Neuronal stem cell (in vitro differentiated cells): ENCODE data around the gene NMU.
"Not testable (repeated sequence)": the region's sequence is repeated elsewhere in the genome, so short reads cannot be mapped to it uniquely, and the experiment has no call there.

Experiments
- DNase-seq: peaks from one replicate; pipeline ENCODE4 v3.0.0-alpha.2; 2013; ENCODE audit warnings: low spot score
- H2AFZ ChIP-seq: one replicate; pipeline ENCODE4 v1.6.1; 2013; ENCODE audit warnings: mild to moderate bottlenecking, low read length, inconsistent platforms
- H2AK5ac ChIP-seq: 2 replicates; pipeline ENCODE4 v1.6.1; 2013; ENCODE audit warnings: low read depth, mild to moderate bottlenecking, inconsistent platforms, low read length, moderate library complexity, mixed read lengths
- H2BK120ac ChIP-seq: 2 replicates; pipeline ENCODE4 v1.6.1; 2013; ENCODE audit warnings: low read depth, mild to moderate bottlenecking, inconsistent platforms, low read length, moderate library complexity, mixed read lengths
- H2BK12ac ChIP-seq: one replicate; pipeline ENCODE4 v1.6.1; 2013; ENCODE audit warnings: low read length, inconsistent platforms
- H2BK15ac ChIP-seq: 2 replicates; pipeline ENCODE4 v1.6.1; 2013; ENCODE audit warnings: mild to moderate bottlenecking, low read length, inconsistent platforms, mixed read lengths
- H2BK5ac ChIP-seq: one replicate; pipeline ENCODE4 v1.6.1; 2013; ENCODE audit warnings: inconsistent platforms, mild to moderate bottlenecking, low read length, moderate library complexity
- H3K14ac ChIP-seq: one replicate; pipeline ENCODE4 v1.6.1; 2013; ENCODE audit warnings: low read length, inconsistent platforms
- H3K18ac ChIP-seq: 2 replicates; pipeline ENCODE4 v1.6.1; 2013; ENCODE audit warnings: low read length, inconsistent platforms
- H3K23ac ChIP-seq: 2 replicates; pipeline ENCODE4 v1.6.1; 2013; ENCODE audit warnings: low read depth, mild to moderate bottlenecking, mixed read lengths, low read length, inconsistent platforms; ENCODE audit not compliant: poor library complexity
- H3K27ac ChIP-seq: replicated peaks from 3 replicates; pipeline ENCODE4 v1.5.1; 2013; ENCODE audit warnings: low read length, inconsistent platforms
- H3K27me3 ChIP-seq, 3 experiments: 2 replicates each; pipeline ENCODE4 v1.6.1; 2013; ENCODE audit warnings: low read length in 3 of 3, mild to moderate bottlenecking in 2 of 3, inconsistent platforms in 1 of 3, low read depth in 1 of 3, mixed read lengths in 1 of 3, moderate library complexity in 1 of 3; ENCODE audit not compliant: control insufficient read depth in 3 of 3, insufficient read depth in 3 of 3
- H3K36me3 ChIP-seq, 2 donors: replicated peaks in 1 of 2; 2 replicates each; pipeline ENCODE4 v1.6.1; 2013; ENCODE audit warnings: low read length in 2 of 2; ENCODE audit not compliant: control insufficient read depth in 2 of 2, insufficient read depth in 2 of 2
- H3K4ac ChIP-seq: 2 replicates; pipeline ENCODE4 v1.6.1; 2013; ENCODE audit warnings: inconsistent platforms, mild to moderate bottlenecking, low read length, moderate library complexity
- H3K4me1 ChIP-seq, 2 donors: 1 replicate in 1 of 2; 2 replicates in 1 of 2; pipeline ENCODE4 v1.6.1; 2013; ENCODE audit warnings: low read length in 2 of 2, low read depth in 1 of 2; ENCODE audit not compliant: control insufficient read depth in 2 of 2, insufficient read depth in 1 of 2
- H3K4me2 ChIP-seq: one replicate; pipeline ENCODE4 v1.6.1; 2013; ENCODE audit warnings: mild to moderate bottlenecking, low read length, inconsistent platforms; ENCODE audit not compliant: insufficient read depth, poor library complexity, severe bottlenecking
- H3K4me3 ChIP-seq, 2 donors: 2 replicates each; pipeline ENCODE4 v1.5.1; 2013; ENCODE audit warnings: low read length in 2 of 2, mild to moderate bottlenecking in 2 of 2, inconsistent platforms in 1 of 2, moderate library complexity in 1 of 2
- H3K79me1 ChIP-seq: one replicate; pipeline ENCODE4 v1.6.1; 2013; ENCODE audit warnings: low read depth, mild to moderate bottlenecking, inconsistent platforms, low read length, moderate library complexity
- H3K9ac ChIP-seq: one replicate; pipeline ENCODE4 v1.6.1; 2013; ENCODE audit warnings: mild to moderate bottlenecking, low read depth, low read length, inconsistent platforms; ENCODE audit not compliant: poor library complexity
- H3K9me3 ChIP-seq, 2 donors: replicated peaks in 1 of 2; 2 replicates each; pipeline versions ENCODE3 to v1.6.1; 2013; ENCODE audit warnings: low read length in 2 of 2, mild to moderate bottlenecking in 2 of 2, inconsistent platforms in 1 of 2, low read depth in 1 of 2, mixed read lengths in 1 of 2, moderate library complexity in 1 of 2; ENCODE audit not compliant: control insufficient read depth in 2 of 2, insufficient read depth in 1 of 2
- H4K8ac ChIP-seq: one replicate; pipeline ENCODE4 v1.6.1; 2013; ENCODE audit warnings: low read depth, mild to moderate bottlenecking, inconsistent platforms, low read length, moderate library complexity
- H4K91ac ChIP-seq: one replicate; pipeline ENCODE4 v1.6.1; 2013; ENCODE audit warnings: low read length, low read depth, mild to moderate bottlenecking, inconsistent platforms; ENCODE audit not compliant: poor library complexity
- WGBS, 2 donors: extraction: QIAGEN DNeasy Blood & Tissue Kit; methylation state at CpG; one replicate each; pipeline ENCODE4 v1.1.7; 2013; ENCODE audit warnings: missing lambda C conversion rate in 2 of 2, mixed read lengths in 1 of 2; ENCODE audit not compliant: insufficient read length in 2 of 2, insufficient replicate concordance in 1 of 2; ENCODE audit errors: extremely low coverage in 2 of 2; 5-methylcytosine and 5-hydroxymethylcytosine counted together

Gene NMU

DNA sequence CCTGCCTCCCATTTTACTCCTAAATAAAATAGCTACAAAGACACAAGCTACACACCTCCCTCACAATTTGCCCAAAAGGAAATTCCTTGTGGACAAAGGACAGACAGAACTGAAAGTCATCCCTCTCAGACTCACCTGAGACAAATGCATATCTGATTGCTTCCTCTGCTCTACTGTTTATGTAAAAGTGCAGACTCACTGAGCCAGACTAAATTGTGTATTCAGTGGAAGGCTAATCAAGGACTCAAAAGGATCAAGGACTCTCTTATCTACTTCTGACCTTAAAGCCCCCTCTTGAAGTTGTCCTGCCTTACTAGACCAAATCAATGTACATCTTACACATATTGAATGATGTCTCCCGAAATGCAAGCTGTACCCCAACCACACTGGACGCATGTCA is 47.9 kb downstream of the NMU start:
- Histone ChIP-seq H3K4ac (no peak overlapping the region), H2BK120ac (no peak overlapping the region), H3K4me3 (no peak overlapping the region), H3K4me1 (no peaks in the 10 kb centered on the region), H3K9ac (no peak overlapping the region), H2BK12ac (no peak overlapping the region), H3K9me3 (peaks cover 0 to 10% of the 10 kb centered on the region in 2 donors), H3K4me2 (no peak overlapping the region), H3K14ac (no peak overlapping the region), H2BK5ac (no peak overlapping the region), H3K18ac (no peak overlapping the region), H4K8ac (no peak overlapping the region), H3K36me3 (peaks cover 0 to 13% of the 10 kb centered on the region in 2 donors), H2AK5ac (no peak overlapping the region), H2AFZ (no peak overlapping the region), H3K79me1 (no peaks in the 10 kb centered on the region), H3K23ac (no peak overlapping the region), H4K91ac (no peak overlapping the region), H2BK15ac (no peak overlapping the region), H3K27ac (no peak overlapping the region), H3K27me3 (no peaks in the 10 kb centered on the region)
- WGBS, 2 donors, result no CpG with 5 or more reads among the region's 2 CpGs
- no peak for DNase-seq

DNA sequence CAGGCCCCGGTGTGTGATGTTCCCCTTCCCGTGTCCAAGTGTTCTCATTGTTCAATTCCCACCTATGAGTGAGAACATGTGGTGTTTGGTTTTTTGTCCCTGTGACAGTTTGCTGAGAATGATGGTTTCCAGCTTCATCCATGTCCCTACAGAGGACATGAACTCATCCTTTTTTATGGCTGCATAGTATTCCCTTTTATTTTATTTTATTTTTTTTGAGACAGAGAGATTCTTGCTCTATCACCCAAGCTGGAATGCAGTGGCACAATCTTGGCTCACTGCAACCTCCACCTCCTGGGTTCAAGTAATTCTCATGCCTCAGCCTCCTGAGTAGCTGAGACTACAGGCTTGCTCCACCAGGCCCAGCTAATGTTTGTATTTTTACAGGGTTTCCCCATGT is 53.3 kb downstream of the NMU start:
- not testable (repeated sequence) for H2BK5ac ChIP-seq, H3K9me3 ChIP-seq, H3K4ac ChIP-seq, H3K4me1 ChIP-seq, H3K36me3 ChIP-seq, H2BK15ac ChIP-seq, H3K4me2 ChIP-seq, H3K14ac ChIP-seq, H2AFZ ChIP-seq, H3K9ac ChIP-seq, H3K23ac ChIP-seq, H4K91ac ChIP-seq, H2BK12ac ChIP-seq, H3K18ac ChIP-seq, H2AK5ac ChIP-seq, H3K4me3 ChIP-seq, H3K27me3 ChIP-seq, H4K8ac ChIP-seq, H3K27ac ChIP-seq, H3K79me1 ChIP-seq, H2BK120ac ChIP-seq, DNase-seq
- no CpG with 5 or more reads among the region's 2 CpGs for WGBS, 2 donors

DNA sequence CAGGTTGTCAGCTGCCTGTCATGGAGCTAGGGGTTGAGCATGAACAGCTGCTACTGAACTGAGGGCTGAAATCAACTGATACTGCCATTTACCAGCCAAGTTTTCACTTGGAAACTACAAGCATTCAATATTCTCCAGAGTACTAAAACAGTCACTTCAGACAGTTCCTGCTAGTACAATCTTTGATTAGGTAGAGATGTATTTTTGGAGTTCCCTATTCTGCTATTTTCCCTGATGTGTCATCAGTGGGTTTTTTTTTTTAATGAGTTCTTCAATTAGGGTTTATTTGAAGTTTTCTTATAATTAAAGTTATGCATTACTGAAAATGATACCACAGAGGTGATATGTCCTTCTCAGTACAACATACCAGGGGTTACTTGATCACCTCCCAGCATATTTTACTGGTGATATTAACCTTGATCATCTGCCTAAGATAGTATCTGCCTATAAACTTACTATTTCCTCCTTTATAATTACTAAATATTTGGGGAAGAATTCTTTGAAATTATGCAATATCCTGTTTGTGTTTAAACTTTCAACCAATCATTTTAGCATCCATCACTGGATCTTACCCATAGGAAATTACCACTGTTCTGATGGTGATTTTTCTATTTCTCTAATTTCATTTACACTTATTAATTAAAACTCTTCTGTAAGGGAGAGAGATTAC is 57.6 kb downstream of the NMU start:
- Histone ChIP-seq H2AK5ac (no peak overlapping the region), H3K9ac (no peak overlapping the region), H3K14ac (no peak overlapping the region), H3K27ac (no peak overlapping the region), H3K4me2 (no peak overlapping the region), H3K23ac (no peak overlapping the region), H2AFZ (no peak overlapping the region), H4K8ac (no peak overlapping the region), H3K4me1 (no peaks in the 10 kb centered on the region), H3K9me3 (peaks cover 5 to 18% of the 10 kb centered on the region in 2 donors), H3K36me3 (no peaks in the 10 kb centered on the region), H3K27me3 (no peaks in the 10 kb centered on the region), H3K4ac (no peak overlapping the region), H2BK120ac (no peak overlapping the region), H3K18ac (no peak overlapping the region), H2BK12ac (no peak overlapping the region), H2BK15ac (no peak overlapping the region), H2BK5ac (no peak overlapping the region), H3K79me1 (no peaks in the 10 kb centered on the region), H3K4me3 (no peak overlapping the region), H4K91ac (no peak overlapping the region)
- DNase-seq, result no peak

DNA sequence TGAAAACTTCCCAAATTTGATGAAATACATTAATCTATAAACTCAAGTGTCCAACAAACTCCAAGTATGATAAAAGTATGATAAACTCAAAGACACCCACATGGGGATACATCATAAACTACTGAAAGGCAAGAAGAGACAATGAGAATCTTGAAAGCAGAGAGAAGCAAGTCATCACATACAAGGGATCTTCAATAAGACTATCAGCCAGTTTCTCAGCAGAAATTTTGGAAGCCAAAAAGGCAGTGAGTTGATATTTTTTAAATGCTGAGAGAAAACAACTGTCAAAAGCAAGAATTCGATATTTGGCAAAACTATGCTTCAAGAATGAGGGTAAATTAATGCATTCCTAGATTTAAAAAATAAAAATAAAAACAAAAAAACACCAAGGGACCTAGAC is 60.6 kb downstream of the NMU start:
- H2BK15ac ChIP-seq, result no peak overlapping the region
- H3K27ac ChIP-seq, result no peak overlapping the region
- H3K4ac ChIP-seq, result no peak overlapping the region
- no peaks in the 10 kb centered on the region for H3K4me1 ChIP-seq
- H3K27me3 ChIP-seq, result no peaks in the 10 kb centered on the region
- WGBS, 2 donors, result no CpG with 5 or more reads among the region's 1 CpG
- no peak overlapping the region for H3K4me2 ChIP-seq
- H3K36me3 ChIP-seq, result no peaks in the 10 kb centered on the region
- H3K9ac ChIP-seq, result no peak overlapping the region
- no peaks in the 10 kb centered on the region for H3K79me1 ChIP-seq
- H2AFZ ChIP-seq, result no peak overlapping the region
- peaks cover 5 to 14% of the 10 kb centered on the region in 2 donors for H3K9me3 ChIP-seq
- H3K23ac ChIP-seq, result no peak overlapping the region
- DNase-seq, result no peak
- no peak overlapping the region for H3K18ac ChIP-seq
- H3K4me3 ChIP-seq, result no peak overlapping the region
- no peak overlapping the region for H2BK12ac ChIP-seq
- no peak overlapping the region for H2BK120ac ChIP-seq
- H2BK5ac ChIP-seq, result no peak overlapping the region
- no peak overlapping the region for H4K91ac ChIP-seq
- no peak overlapping the region for H4K8ac ChIP-seq
- no peak overlapping the region for H3K14ac ChIP-seq
- no peak overlapping the region for H2AK5ac ChIP-seq
